ENCODE measurements around the gene GCAT. TPM values are rescaled to one million over a fixed set of nuclear protein-coding genes. Genes with fewer than 3 reads are reported as not detected.
A peak's percentile ranks its signal among the peaks of the same experiment; 100 is the strongest.

The GCAT gene
- total RNA-seq, 3 donors from 2014 or later (not counting 1 experiment from before 2014, with no cell fraction given), result 0.25 to 1.2 (median 0.28) TPM

DNA sequence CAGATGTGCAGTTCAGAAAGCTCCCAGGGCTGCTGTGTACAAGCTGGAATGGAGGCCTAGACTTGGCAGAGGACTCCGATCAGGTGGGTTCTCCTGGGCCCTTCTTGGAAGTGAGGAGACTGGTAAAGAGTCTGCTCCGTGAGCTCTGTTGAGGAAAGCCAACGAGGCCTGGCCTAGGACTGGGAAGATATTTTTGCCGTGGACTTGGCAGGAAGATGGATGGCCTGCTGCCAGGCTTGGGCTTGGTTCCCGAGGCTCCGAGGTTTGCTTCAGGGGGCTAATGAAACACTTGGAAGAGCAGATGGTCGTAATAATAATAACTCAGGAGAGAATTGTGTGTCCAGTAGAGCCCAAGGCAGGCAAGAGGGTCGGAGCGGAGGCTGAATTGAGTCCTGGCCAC lies 19.3 kb downstream of the GCAT start:
- Histone ChIP-seq H3K27me3 (ENCODE audit: control insufficient read depth, insufficient read depth, low read length) (no peaks in the 10 kb centered on the region), H3K9me3 (ENCODE audit: control insufficient read depth, insufficient read depth, low read length) (no peaks in the 10 kb centered on the region), H3K4me1 (ENCODE audit: control insufficient read depth, insufficient read depth, low read length) (peaks cover 4% of the 10 kb centered on the region), H3K36me3 (ENCODE audit: control insufficient read depth, insufficient read depth, low read length) (peaks cover 20% of the 10 kb centered on the region), H3K27ac (ENCODE audit: low read length) (no peak overlapping the region), H3K4me3 (ENCODE audit: low read length) (no peak overlapping the region)
- ATAC-seq (no peak), DNase-seq (no peak)
- H3K9me3 Mint-ChIP-seq, result no peaks in the 10 kb centered on the region
- no peaks in the 10 kb centered on the region for H3K36me3 Mint-ChIP-seq
- intact Hi-C loops (cut with micrococcal nuclease), result no loop called here
- H3K4me3 Mint-ChIP-seq, result no peak overlapping the region
- peaks cover 0 to 6% of the 10 kb centered on the region in 2 donors for H3K4me1 Mint-ChIP-seq
- TF ChIP-seq, protein P1, sequence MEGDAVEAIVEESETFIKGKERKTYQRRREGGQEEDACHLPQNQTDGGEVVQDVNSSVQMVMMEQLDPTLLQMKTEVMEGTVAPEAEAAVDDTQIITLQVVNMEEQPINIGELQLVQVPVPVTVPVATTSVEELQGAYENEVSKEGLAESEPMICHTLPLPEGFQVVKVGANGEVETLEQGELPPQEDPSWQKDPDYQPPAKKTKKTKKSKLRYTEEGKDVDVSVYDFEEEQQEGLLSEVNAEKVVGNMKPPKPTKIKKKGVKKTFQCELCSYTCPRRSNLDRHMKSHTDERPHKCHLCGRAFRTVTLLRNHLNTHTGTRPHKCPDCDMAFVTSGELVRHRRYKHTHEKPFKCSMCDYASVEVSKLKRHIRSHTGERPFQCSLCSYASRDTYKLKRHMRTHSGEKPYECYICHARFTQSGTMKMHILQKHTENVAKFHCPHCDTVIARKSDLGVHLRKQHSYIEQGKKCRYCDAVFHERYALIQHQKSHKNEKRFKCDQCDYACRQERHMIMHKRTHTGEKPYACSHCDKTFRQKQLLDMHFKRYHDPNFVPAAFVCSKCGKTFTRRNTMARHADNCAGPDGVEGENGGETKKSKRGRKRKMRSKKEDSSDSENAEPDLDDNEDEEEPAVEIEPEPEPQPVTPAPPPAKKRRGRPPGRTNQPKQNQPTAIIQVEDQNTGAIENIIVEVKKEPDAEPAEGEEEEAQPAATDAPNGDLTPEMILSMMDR (IDR thresholded peaks at IDR 0.05), result no peak
- H3K27me3 Mint-ChIP-seq (ENCODE audit: low read depth in 2 of 2), result peaks cover 0 to 4% of the 10 kb centered on the region in 2 donors
- H3K27ac Mint-ChIP-seq, result no peak overlapping the region
- 94% methylated on average over 9 of the region's 9 CpGs for WGBS (ENCODE audit: insufficient coverage)

DNA sequence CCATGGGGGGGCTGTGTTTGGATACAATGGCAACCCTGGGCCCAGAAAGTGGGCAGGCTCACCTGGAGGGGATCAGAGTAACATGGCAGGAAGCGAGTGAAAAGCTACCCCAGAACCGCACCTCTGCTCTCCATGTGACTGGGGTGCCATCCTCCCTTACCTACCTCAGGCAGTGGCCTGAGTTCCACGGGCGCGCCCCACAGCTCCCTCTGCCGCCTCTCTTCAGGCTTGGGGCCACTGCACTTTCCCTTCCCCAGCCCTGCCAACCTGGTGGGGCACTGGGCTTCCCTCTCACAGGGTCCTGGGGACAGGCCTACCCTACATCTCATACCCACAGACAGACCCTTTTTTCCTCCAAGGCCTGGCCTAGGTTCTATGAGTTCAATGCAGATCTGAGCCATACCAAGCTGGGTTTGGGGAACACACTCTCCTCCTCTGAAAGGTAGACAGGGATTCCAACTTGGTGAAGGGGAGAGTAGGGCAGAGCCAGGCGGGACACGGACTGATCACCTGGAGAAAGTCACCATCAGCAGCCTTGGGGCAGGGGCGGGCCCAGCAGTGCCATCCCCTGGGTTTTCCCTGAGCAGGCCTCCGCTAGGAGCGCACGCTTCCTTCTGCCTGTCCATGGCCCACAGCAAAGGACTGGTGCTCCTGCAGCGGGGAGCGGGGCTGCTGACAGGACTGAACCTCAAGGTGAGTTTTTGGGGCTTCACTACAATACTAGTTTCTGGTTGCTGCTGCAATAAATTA lies 22.5 kb downstream of the GCAT start:
- H3K27ac Mint-ChIP-seq, result peak overlapping the region in 1 of 2 donors; percentile 61
- no peaks in the 10 kb centered on the region for H3K27me3 ChIP-seq (ENCODE audit: control insufficient read depth, insufficient read depth, low read length)
- H3K27me3 Mint-ChIP-seq (ENCODE audit: low read depth in 2 of 2), result no peaks in the 10 kb centered on the region
- TF ChIP-seq, protein P1 (IDR thresholded peaks at IDR 0.05), result no peak
- H3K4me1 Mint-ChIP-seq, result peaks cover 0 to 6% of the 10 kb centered on the region in 2 donors
- WGBS (ENCODE audit: insufficient coverage), result 95% methylated on average over 14 of the region's 14 CpGs
- no peaks in the 10 kb centered on the region for H3K9me3 Mint-ChIP-seq
- H3K36me3 Mint-ChIP-seq, result no peaks in the 10 kb centered on the region
- peaks cover 36% of the 10 kb centered on the region for H3K36me3 ChIP-seq (ENCODE audit: control insufficient read depth, insufficient read depth, low read length)
- DNase-seq (no peak), ATAC-seq (no peak)
- no peak overlapping the region for H3K27ac ChIP-seq (ENCODE audit: low read length)
- H3K4me3 Mint-ChIP-seq, result no peak overlapping the region
- intact Hi-C loops (cut with micrococcal nuclease), result no loop called here
- H3K9me3 ChIP-seq (ENCODE audit: control insufficient read depth, insufficient read depth, low read length), result no peaks in the 10 kb centered on the region
- H3K4me3 ChIP-seq (ENCODE audit: low read length), result no peak overlapping the region
- no peaks in the 10 kb centered on the region for H3K4me1 ChIP-seq (ENCODE audit: control insufficient read depth, insufficient read depth, low read length)

DNA sequence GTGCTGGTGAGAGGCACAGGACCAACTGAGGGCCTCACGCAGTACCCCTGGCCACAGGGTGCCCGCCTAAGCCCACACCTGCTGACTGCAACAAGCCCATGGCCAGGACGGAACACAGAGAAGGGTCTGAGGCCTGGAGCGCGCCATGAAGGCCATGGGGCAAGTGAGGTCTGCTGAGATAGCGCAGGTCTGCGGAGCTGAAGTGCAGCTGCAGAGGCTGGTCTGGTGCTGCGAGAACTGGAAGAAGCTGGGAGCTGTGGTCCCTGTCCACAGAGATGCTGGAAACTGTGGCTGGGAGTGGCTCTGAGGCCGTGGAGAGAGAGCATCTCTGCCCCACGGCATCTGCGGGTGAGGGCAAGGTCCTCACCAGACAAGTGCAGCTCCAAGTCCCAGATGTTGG lies 23.7 kb downstream of the GCAT start:
- peaks cover 36% of the 10 kb centered on the region for H3K36me3 ChIP-seq (ENCODE audit: control insufficient read depth, insufficient read depth, low read length)
- Mint-ChIP-seq H3K36me3 (no peaks in the 10 kb centered on the region), H3K4me3 (no peak overlapping the region), H3K27ac (no peak overlapping the region), H3K4me1 (no peaks in the 10 kb centered on the region), H3K27me3 (ENCODE audit: low read depth in 2 of 2) (no peaks in the 10 kb centered on the region), H3K9me3 (no peaks in the 10 kb centered on the region)
- H3K4me1 ChIP-seq (ENCODE audit: control insufficient read depth, insufficient read depth, low read length), result no peaks in the 10 kb centered on the region
- ATAC-seq (no peak), DNase-seq (no peak)
- intact Hi-C loops (cut with micrococcal nuclease), result no loop called here
- 97% methylated on average over 11 of the region's 11 CpGs for WGBS (ENCODE audit: insufficient coverage)
- TF ChIP-seq, protein P1 (IDR thresholded peaks at IDR 0.05), result no peak
- H3K4me3 ChIP-seq (ENCODE audit: low read length), result no peak overlapping the region
- no peaks in the 10 kb centered on the region for H3K9me3 ChIP-seq (ENCODE audit: control insufficient read depth, insufficient read depth, low read length)
- no peaks in the 10 kb centered on the region for H3K27me3 ChIP-seq (ENCODE audit: control insufficient read depth, insufficient read depth, low read length)
- H3K27ac ChIP-seq (ENCODE audit: low read length), result no peak overlapping the region
